Panc1 (cell line): ENCODE results near the gene CENPVL3. TPM values are rescaled to one million over a fixed set of nuclear protein-coding genes. Genes with fewer than 3 reads are reported as not detected.

Experiments used
- ATAC-seq: fragments of 200-7000 bp; cut with Tn5 transposase; 2 replicates; pipeline ENCODE4 v1.9.1; 2020; ENCODE audit warnings: mild to moderate bottlenecking, moderate library complexity
- BruUV-seq: library from RNA; stranded (reverse); fragments of 400-500 nt; replicated peaks from 2 replicates; lab custom pipeline; 2021; lab: Mats Ljungman, UMichigan
- CTCF ChIA-PET: fragments of 300-600 bp; sonication (Branson Sonifier 250); formaldehyde crosslinking; loops from one replicate; lab custom pipeline; 2022; ENCODE audit warnings: antibody characterized with exemption; lab: Charles Lee
- POLR2A ChIA-PET: fragments of 300-600 bp; sonication (Branson Sonifier 250); formaldehyde crosslinking; loops from one replicate; lab custom pipeline; 2022; ENCODE audit warnings: antibody characterized with exemption; lab: Charles Lee
- DNase-seq: peaks from one replicate; pipeline ENCODE4 v3.0.0-alpha.2; 2010; ENCODE audit warnings: low read depth, low spot score
- H3K27ac ChIP-seq: 2 replicates; pipeline ENCODE4 v1.5.1; 2011; ENCODE audit warnings: mild to moderate bottlenecking, low read length, inconsistent platforms
- H3K27me3 ChIP-seq: fragments of 200-500 bp; sonication (Bioruptor generic); 2 replicates; pipeline ENCODE4 v1.6.0; 2014; ENCODE audit warnings: low read length, inconsistent platforms; ENCODE audit not compliant: control insufficient read depth, insufficient read depth
- H3K36me3 ChIP-seq: fragments of 200-500 bp; sonication (Bioruptor generic); 2 replicates; pipeline ENCODE4 v1.5.1; 2014; ENCODE audit warnings: inconsistent platforms, mild to moderate bottlenecking, low read length, moderate library complexity; ENCODE audit not compliant: control insufficient read depth, insufficient read depth
- H3K4me1 ChIP-seq: 2 replicates; pipeline ENCODE4 v1.5.1; 2011; ENCODE audit warnings: inconsistent platforms, mild to moderate bottlenecking, low read length, moderate library complexity; ENCODE audit not compliant: control insufficient read depth, insufficient read depth
- H3K4me3 ChIP-seq, 2 experiments: 2 replicates each; pipeline ENCODE4 v1.5.1; 2011 to 2012; ENCODE audit warnings: low read depth in 2 of 2, low read length in 2 of 2, mild to moderate bottlenecking in 2 of 2, inconsistent platforms in 1 of 2, moderate library complexity in 1 of 2
- H3K9me3 ChIP-seq: fragments of 200-500 bp; sonication (Bioruptor generic); 2 replicates; pipeline ENCODE4 v1.5.1; 2014; ENCODE audit warnings: low read depth, mild to moderate bottlenecking, inconsistent platforms, low read length, moderate library complexity; ENCODE audit not compliant: control insufficient read depth, insufficient read depth
- CTCF ChIP-seq: fragments of 450-650 bp; IDR thresholded peaks from 2 replicates; pipeline ENCODE4 v1.5.1; 2017; ENCODE audit warnings: mild to moderate bottlenecking
- POLR2AphosphoS5 ChIP-seq: IDR thresholded peaks from 2 replicates; pipeline ENCODE4 v1.6.1; 2012; ENCODE audit warnings: mild to moderate bottlenecking, low read depth, low read length, moderate library complexity
- REST ChIP-seq, 2 experiments: IDR thresholded peaks; 2 replicates each; pipeline ENCODE4 v1.6.1; 2011 to 2012; ENCODE audit warnings: low read depth in 2 of 2, control low read depth in 1 of 2, low read length in 1 of 2, mild to moderate bottlenecking in 1 of 2, moderate library complexity in 1 of 2; ENCODE audit not compliant: insufficient read depth in 1 of 2
- SIN3A ChIP-seq: IDR thresholded peaks from 2 replicates; pipeline ENCODE4 v1.6.1; 2012; ENCODE audit warnings: low read depth, mild to moderate bottlenecking, low read length, moderate library complexity, borderline replicate concordance; ENCODE audit not compliant: insufficient read depth
- TCF7L2 ChIP-seq: IDR thresholded peaks from 2 replicates; pipeline ENCODE4 v1.6.1; 2011; ENCODE audit warnings: mild to moderate bottlenecking, low read depth, low read length, inconsistent platforms
- in situ Hi-C: cut with HindIII; loops from 2 replicates; pipeline ENCODE4 v1.10.0; 2016; ENCODE audit warnings: low sequenced_read_pairs, low pct_unique_long_range_greater_than_20kb
- intact Hi-C: fragments of 100-400 bp; cut with micrococcal nuclease; formaldehyde crosslinking; loops from one replicate; pipeline ENCODE4 v1.10.0; 2022; ENCODE audit not compliant: unreplicated experiment
- total RNA-seq: library from RNA; stranded (reverse); gene quantifications from one replicate; pipeline ENCODE4 v1.2.1, GENCODE V29; 2021; ENCODE audit not compliant: unreplicated experiment

The CENPVL3 gene
- total RNA-seq, 1 experiment from 2014 or later = 2.9 TPM

DNA sequence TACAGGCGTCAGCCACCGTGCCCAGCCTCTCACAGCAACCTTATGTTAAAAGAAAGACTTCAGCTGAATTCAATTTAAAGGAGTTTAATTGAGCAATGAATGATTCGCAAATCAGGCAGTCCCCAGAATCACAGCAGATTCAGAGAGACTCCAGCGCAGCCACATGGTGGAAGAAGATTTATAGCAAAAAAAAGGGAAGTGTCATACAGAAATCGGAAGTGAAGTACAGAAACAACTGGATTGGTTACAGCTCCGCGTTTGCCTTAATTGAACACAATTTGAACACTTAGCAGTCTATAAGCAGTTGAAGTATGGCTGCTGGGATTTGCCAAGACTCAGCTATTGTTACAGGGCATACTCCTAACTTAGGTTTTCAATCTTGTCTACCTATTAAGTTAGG lies 19.8 kb downstream of the CENPVL3 start:
- in situ Hi-C loops = no loop called here
- H3K4me1 ChIP-seq = no peaks in the 10 kb centered on the region
- no peaks in the 10 kb centered on the region for H3K9me3 ChIP-seq
- BruUV-seq = no TSS peak
- ChIA-PET POLR2A (no interaction called here), CTCF (no interaction called here)
- no peak for TF ChIP-seq SIN3A
- no peak for TF ChIP-seq CTCF
- TF ChIP-seq POLR2AphosphoS5 = no peak
- no peak for TF ChIP-seq REST (IDR thresholded peaks at IDR 0.05; ENCODE audit: insufficient read depth in 1 of 2, low read depth in 2 of 2, low read length in 1 of 2)
- TF ChIP-seq TCF7L2 = no peak
- H3K36me3 ChIP-seq = no peaks in the 10 kb centered on the region
- no peak overlapping the region for H3K4me3 ChIP-seq
- no peak overlapping the region for H3K27ac ChIP-seq
- DNase-seq = no peak
- no peaks in the 10 kb centered on the region for H3K27me3 ChIP-seq
- ATAC-seq = no peak
- intact Hi-C loops = loop anchor here (5.0 kb wide), 1 partner anchor 107 kb away; no protein-coding TSS in a partner anchor

- no TSS peak for BruUV-seq
Observed at GRCh38 chrX:51571874-51572273, 46.8 kb downstream of the CENPVL3 start.

More at GRCh38 chrX:51571874-51572273, 46.8 kb downstream of the CENPVL3 start:
- POLR2A ChIA-PET = no interaction called here
- intact Hi-C loops = no loop called here
- no peak for TF ChIP-seq POLR2AphosphoS5
- no peak for TF ChIP-seq SIN3A
- TF ChIP-seq CTCF = no peak
- TF ChIP-seq TCF7L2 = no peak
- no peak for TF ChIP-seq REST (IDR thresholded peaks at IDR 0.05; ENCODE audit: insufficient read depth in 1 of 2, low read depth in 2 of 2, low read length in 1 of 2)
- Histone ChIP-seq H3K27ac (no peak overlapping the region), H3K27me3 (no peaks in the 10 kb centered on the region), H3K4me3 (no peak overlapping the region), H3K9me3 (no peaks in the 10 kb centered on the region), H3K36me3 (no peaks in the 10 kb centered on the region), H3K4me1 (no peaks in the 10 kb centered on the region)
- ATAC-seq (no peak), DNase-seq (no peak)
- in situ Hi-C loops = no loop called here
- CTCF ChIA-PET = no interaction called here
